ENCODE data around the gene MEGF6. TPM values are rescaled to one million over a fixed set of nuclear protein-coding genes. Genes with fewer than 3 reads are reported as not detected.

The MEGF6 gene
- total RNA-seq, 1 donor: 102 TPM

- H3K4me3 ChIP-seq (ENCODE audit: low read depth, low read length): no peak overlapping the region
- no peak for DNase-seq (ENCODE audit: low read depth)
- TF ChIP-seq, protein P1, sequence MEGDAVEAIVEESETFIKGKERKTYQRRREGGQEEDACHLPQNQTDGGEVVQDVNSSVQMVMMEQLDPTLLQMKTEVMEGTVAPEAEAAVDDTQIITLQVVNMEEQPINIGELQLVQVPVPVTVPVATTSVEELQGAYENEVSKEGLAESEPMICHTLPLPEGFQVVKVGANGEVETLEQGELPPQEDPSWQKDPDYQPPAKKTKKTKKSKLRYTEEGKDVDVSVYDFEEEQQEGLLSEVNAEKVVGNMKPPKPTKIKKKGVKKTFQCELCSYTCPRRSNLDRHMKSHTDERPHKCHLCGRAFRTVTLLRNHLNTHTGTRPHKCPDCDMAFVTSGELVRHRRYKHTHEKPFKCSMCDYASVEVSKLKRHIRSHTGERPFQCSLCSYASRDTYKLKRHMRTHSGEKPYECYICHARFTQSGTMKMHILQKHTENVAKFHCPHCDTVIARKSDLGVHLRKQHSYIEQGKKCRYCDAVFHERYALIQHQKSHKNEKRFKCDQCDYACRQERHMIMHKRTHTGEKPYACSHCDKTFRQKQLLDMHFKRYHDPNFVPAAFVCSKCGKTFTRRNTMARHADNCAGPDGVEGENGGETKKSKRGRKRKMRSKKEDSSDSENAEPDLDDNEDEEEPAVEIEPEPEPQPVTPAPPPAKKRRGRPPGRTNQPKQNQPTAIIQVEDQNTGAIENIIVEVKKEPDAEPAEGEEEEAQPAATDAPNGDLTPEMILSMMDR (IDR thresholded peaks at IDR 0.05; ENCODE audit: insufficient read depth, low read length): no peak
Observed at GRCh38 chr1:3468236-3469103, 142.8 kb downstream of the MEGF6 start.

DNA sequence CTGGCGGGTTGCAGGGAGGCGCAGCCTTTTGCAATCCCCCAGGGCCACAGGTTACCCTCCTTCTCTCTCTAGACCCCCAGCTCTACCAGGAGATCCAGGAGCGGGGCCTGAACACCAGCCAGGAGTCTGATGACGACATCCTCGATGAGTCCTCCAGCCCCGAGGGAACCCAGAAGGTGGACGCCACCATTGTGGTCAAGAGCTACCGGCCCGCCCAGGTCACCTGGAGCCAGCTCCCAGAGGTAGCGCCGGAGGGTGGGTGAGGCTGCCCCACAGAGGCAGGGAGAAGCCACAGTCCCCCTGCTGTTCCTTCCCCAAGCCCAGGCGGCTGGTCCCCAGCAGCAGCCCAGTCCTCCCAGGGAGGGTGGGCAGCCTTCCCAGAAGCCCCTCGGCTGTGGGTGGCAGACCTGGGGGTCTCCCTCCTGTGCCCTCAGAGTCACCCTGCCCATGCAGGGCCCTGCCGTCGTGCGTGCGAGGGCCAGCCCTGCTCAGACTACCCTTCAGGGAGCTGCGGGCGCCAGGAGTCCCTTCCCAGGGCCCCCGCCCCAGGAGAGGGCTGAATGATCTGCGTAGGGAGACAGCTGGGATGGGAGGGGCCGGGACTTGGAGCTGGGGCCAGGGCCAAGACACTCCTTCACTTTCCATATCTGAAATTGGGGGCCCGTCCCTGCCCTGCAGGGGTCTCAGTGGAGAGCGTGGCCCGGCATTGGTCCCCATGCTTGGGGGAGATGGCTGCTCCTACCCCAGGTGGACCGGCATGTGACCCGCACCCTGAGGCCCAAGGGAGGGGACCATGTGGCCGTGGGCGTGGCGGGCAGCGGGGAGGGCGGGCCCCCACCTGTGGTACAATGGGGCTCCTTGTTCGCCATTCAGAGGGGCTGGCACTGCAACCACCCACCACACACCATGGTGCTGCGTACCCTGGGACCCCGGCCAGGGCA lies 143.9 kb downstream of the MEGF6 start:
- TF ChIP-seq, protein P1 (IDR thresholded peaks at IDR 0.05; ENCODE audit: insufficient read depth, low read length): no peak
- no peak for DNase-seq (ENCODE audit: low read depth)

DNA sequence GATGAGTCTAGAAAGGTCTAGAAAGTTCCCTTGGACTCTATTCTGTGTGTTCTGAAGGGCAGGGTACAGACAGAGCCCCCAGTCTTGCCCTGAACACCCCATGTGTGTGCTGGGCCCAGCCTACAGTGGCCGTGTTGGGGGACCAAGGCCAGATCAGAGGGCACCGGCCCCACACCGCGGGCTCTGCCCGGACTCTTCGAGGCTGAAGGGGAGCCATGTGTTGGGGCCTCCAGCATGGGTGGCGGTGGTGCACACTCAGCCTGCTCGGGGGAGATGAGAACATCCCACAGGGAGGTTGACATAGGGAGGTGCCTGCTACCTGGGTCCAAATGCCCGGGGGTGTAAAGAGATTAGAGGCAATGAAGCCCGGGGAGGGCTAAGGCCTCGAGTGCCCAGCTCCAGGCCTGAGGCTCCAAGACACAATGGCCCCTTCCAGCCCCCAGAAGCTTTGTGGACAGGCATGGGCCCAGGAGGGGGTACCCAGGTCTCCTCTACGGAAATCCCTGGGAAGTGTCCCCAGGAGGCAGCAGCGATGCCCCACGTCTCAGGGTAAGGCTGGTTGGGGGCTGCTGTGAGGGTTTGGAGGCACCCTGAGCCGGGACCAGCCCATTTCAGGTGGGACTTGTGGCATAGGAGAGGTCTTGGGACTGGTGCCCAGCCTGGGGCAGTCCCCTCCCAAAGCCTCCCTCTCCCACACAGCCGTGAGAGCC lies 144.8 kb downstream of the MEGF6 start:
- DNase-seq (ENCODE audit: low read depth): no peak
- H3K4me3 ChIP-seq (ENCODE audit: low read depth, low read length): no peak overlapping the region
- TF ChIP-seq, protein P1 (IDR thresholded peaks at IDR 0.05; ENCODE audit: insufficient read depth, low read length): no peak

More for the DNA sequence above, 143.9 kb downstream of the MEGF6 start:
- H3K4me3 ChIP-seq (ENCODE audit: low read depth, low read length): no peak overlapping the region

DNA sequence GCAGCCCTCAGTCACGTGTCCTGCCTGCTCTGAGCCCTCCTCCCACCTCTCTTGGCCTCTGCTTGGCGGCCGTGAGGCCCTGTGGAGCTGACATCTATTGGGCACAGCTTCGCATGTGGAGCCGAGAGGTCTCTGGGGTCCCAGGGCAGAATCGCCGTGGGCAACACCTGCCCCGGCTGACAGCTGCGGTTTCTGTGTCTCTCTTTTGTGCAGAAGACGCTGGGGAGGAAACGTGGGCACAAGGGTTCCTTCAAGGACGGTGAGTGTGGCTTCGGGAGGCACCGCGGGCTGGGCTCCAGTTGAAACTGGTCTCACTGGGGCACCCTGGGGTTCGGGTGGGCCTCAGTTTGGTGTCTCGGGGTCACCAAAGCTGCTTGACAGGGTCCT lies 145.4 kb downstream of the MEGF6 start:
- H3K4me3 ChIP-seq (ENCODE audit: low read depth, low read length): no peak overlapping the region
- no peak for DNase-seq (ENCODE audit: low read depth)
- TF ChIP-seq, protein P1 (IDR thresholded peaks at IDR 0.05; ENCODE audit: insufficient read depth, low read length): no peak

- DNase-seq (ENCODE audit: low read depth): no peak
- TF ChIP-seq, protein P1 (IDR thresholded peaks at IDR 0.05; ENCODE audit: insufficient read depth, low read length): no peak
- H3K4me3 ChIP-seq (ENCODE audit: low read depth, low read length): no peak overlapping the region
Observed at GRCh38 chr1:3465091-3465934, 146.0 kb downstream of the MEGF6 start.
